ENCODE results near the gene ZDHHC14.
A peak's percentile ranks its signal among the peaks of the same experiment; 100 is the strongest.
"Not testable (repeated sequence)": the region's sequence is repeated elsewhere in the genome, so short reads cannot be mapped to it uniquely, and the experiment has no call there.

ZDHHC14 gene

DNA sequence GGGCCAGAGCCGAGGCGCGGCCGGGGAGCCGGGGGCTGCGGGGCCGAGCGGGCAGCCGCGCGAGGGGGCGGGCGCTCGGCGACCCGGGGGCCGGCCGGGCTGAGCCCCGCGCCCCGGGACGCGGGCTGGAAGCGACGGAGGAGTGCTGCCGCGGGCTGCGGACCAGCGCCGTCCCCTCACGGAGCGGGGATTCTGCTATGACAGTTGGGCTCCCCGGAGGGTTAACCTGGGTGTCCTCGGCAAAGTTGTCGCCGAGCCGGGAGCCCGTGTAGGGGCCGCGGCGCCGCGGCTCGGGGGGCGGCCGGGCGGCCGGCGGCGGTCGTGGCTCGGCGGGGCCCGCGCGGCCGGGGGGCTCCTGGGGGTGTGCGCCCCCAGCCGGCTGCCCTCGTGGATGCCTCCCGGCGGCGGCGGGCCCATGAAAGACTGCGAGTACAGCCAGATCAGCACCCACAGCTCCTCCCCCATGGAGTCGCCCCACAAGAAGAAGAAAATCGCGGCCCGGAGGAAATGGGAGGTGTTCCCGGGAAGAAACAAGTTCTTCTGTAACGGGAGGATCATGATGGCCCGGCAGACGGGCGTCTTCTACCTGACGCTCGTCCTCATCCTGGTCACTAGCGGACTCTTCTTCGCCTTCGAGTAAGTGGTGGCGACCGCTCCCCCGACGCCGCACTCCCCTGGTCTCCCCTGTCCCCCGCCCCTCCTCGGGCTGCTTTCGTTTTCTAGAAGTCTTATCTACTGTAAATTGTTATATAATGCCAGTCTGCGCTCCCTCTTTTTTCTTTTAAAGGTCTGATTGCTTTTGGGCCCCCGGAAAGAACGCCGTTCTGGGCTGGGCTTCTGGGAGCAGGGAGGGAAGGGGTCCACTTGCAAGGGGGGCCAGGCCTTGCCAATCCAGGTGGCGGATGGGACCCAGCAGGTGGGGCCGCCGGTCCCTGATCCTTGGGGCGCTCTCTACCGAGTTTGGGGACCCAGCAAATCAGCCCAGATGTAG is 936 bp downstream of the ZDHHC14 start:
- DNase-seq (ENCODE audit: low read depth in 3 of 3), result peak in 2 of 3 donors; percentile 34 to 50

- no peak for DNase-seq (ENCODE audit: low read depth in 3 of 3)
Measured at GRCh38 chr6:157382821-157383220, 1.8 kb downstream of the ZDHHC14 start.

DNA sequence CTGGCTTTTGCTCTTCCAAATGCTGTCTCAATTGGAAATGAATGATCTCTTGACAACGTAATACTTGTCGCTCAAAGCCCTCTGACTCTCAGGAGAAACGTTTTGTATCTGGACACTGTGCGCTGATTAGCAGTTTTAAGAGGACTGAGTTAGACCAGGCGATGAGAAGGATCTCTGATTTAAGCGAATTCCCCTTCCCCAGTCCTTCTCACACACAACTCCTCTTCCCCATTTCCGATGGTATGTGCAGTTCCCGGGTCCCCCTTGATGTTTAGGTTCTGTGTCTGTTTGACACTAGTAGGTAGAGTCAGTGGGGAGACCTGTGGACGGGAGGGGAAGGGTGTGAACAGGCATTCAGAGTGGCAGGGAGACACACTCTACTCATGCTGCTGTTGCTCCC is 2.5 kb downstream of the ZDHHC14 start:
- no peak for DNase-seq (ENCODE audit: low read depth in 3 of 3)

DNA sequence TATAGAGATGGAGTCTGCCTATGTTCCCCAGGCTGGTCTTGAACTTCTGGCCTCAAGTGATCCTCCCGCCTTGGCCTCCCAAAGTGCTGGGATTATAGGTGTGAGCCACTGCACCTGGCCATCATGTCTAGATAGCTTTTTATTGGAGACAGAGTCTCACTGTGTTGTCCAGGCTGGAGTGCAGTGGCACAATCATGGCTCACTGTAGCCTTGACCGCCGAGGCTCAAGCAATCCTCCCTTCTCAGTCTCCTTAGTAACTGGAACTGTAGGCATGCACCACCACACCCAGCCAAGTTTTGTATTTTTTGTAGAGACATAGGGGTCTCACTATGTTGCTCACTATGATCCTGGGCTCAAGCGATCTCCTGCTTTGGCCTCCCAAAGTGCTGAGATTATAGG is 4.0 kb downstream of the ZDHHC14 start:
- DNase-seq (ENCODE audit: low read depth in 3 of 3), result not testable (repeated sequence)

DNA sequence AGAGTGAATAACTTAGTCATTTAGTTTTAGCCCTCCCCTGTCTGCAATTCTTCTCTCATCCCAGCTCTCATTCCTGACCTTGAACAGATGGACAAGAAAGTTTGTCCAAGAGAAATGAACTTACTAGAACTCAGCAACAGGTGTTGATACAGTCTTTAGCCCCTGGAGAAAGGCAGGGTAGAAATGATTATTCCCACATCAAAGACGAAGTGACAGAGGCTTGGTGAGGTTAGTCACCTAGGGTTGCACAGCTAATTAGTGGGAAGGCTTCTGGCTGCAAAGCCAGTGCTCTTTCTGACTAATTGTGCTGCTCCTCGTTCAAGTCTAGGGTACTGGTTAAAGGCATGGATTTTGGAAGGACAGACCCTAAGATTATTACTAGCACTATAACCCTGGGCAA is 4.5 kb downstream of the ZDHHC14 start:
- DNase-seq (ENCODE audit: low read depth in 3 of 3), result no peak

GRCh38 chr6:157386023-157386422 is 5.0 kb downstream of the ZDHHC14 start:
- DNase-seq (ENCODE audit: low read depth in 3 of 3), result no peak

- no peak for DNase-seq (ENCODE audit: low read depth in 3 of 3)
Measured at GRCh38 chr6:157386454-157386853, 5.5 kb downstream of the ZDHHC14 start.

DNA sequence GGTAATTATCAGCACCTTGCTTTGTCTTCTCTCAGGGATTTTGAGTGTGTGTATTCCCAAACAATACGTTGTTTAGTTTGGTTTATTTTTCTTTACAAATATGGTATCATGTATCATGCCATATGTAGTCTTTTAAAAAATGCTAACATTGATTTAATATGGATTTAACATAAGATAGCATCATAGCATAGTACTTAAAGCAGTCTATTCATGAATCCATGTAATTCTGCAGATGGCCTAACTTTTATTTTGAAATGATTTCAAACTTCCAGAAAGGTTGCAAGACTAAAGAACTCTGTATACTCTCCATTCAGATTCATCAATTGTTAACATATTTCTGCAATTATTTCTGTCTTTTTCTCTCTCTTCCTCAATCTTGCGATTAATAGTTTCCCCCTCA is 7.9 kb downstream of the ZDHHC14 start:
- DNase-seq (ENCODE audit: low read depth in 3 of 3), result no peak

DNA sequence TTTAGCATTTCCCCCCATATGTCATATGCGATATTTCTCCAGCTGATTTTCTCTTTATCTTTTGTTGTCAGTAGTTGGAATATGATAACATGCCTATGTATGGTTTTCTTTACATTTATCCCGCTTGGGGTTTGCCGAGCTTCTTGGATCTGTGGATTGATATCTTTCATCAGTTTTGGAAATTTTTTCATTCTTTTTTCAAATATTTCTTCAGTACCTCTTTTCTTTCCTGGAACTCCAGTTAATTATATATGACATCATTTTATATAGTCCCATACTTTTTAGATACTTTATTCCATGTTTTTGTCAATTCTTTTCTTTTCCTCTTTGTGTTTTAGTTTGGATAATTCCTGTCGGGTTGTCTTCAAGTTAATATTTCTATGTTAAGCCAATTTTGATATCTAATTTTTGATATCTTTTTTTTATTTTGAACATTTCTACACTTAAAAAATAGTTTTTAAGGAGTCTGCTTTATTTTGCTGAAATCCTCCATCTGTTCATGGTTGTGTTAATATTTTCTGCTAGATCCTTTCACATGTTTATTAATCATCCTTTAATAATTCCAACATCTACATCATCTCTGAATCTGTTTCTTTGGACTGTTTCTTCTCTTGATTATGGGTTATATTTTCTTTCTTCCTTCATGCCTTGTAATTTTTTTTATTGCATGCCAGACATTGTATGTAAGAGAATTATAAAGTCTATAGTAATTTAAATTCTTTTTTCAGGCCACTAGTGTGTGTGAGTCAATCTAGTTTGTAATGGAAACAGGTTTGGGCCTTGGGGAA is 9.5 kb downstream of the ZDHHC14 start:
- no peak for DNase-seq (ENCODE audit: low read depth in 3 of 3)

GRCh38 chr6:157392927-157393668 is 12.1 kb downstream of the ZDHHC14 start:
- no peak for DNase-seq (ENCODE audit: low read depth in 3 of 3)

- DNase-seq (ENCODE audit: low read depth in 3 of 3), result no peak
Measured at GRCh38 chr6:157393669-157394327, 12.8 kb downstream of the ZDHHC14 start.

DNA sequence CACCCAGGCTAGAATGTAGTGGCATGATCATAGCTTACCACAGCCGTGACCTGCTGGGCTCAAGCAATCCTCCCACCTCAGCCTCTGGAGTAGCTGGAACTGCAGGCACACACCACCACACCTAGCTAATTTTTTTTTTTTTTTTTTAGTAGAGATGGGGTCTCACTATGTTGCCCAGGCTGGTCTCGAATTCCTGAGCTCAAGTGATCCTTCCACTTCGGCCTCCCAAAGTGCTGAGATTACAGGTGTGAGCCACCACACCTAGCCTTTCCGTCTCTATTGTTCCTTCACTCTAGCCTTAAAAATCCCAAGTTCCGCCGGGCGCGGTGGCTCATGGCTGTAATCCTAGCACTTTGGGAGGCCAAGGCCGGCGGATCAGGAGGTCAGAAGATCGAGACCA is 14.2 kb downstream of the ZDHHC14 start:
- not testable (repeated sequence) for DNase-seq (ENCODE audit: low read depth in 3 of 3)

DNA sequence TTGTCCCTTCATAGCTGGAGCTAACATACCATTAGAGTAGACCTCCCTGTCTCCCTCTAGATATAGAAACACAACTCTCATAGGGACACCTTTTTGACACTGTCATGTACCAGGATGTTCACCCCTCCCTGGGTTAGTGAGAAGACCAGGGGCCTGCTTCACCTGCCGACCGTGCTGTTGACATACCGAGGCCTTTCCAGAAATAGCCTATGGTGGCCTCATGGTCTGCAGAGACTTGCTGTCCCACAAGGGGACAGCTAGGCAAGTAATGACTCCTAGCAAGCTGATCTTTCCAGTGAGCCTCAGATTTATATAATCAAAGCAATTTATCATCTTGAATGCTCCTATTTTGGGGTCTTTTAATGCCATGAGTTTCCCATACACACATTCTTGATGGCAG is 15.0 kb downstream of the ZDHHC14 start:
- no peak for DNase-seq (ENCODE audit: low read depth in 3 of 3)

DNA sequence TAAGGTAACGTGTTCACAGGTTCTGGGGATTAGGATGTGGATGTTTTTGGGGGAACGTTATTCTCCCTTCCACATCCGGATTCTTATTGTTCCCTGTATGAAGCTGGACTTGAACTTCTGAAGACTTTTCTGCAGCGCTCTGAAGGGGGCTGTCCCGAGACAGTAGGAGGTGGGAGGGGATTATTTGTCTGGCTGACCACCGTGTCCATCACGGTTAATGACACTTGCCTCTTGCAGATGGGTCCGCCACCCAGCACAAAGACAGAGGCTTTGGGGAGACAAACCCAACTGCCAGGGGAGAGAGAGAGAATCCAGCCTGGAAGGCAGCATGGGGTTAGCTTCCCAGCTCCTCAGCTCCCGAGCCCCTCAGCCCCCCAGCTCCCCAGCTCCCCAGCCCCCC is 16.7 kb downstream of the ZDHHC14 start:
- DNase-seq (ENCODE audit: low read depth in 3 of 3), result no peak

DNA sequence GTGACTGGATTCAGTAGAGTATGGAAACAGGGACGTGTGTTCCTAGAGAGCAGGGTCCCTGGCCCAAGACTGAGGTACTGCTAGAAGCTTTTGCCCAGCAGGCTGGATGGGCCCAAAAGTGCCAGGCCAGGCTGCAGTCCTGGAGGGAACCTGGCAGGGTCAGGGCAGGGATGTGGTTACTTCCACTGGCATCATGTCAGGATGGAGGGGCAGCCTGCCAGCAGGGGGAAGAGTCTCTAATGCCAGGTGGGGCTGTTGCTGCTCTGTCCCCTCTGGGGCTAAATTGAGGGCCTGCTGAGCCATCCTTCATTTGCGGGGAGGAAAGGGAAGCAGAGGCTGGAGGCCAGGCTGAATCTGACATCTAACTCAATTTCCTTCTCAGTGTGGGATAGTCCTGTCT is 17.2 kb downstream of the ZDHHC14 start:
- no peak for DNase-seq (ENCODE audit: low read depth in 3 of 3)

DNA sequence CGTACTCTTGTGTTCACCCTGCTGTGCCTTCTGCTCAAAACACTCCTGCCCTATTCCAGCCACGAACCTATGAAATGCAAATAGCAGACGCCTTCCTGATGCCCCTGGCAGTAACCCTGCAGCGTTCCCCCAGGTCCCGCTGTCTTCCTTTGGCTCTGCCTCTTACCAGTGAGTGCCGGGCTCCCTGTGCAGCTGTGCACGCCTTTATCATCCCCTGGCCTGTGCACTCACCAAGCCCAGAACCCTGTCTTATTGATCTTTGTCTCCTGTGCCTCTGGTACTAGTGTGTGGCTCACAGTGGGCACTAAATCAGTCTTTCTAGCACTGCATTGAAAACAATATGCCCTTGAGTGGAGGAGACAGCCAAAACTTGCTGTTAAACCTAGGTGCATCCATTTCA is 19.7 kb downstream of the ZDHHC14 start:
- DNase-seq (ENCODE audit: low read depth in 3 of 3), result no peak

GRCh38 chr6:157401734-157402338 is 20.8 kb downstream of the ZDHHC14 start:
- no peak for DNase-seq (ENCODE audit: low read depth in 3 of 3)

DNA sequence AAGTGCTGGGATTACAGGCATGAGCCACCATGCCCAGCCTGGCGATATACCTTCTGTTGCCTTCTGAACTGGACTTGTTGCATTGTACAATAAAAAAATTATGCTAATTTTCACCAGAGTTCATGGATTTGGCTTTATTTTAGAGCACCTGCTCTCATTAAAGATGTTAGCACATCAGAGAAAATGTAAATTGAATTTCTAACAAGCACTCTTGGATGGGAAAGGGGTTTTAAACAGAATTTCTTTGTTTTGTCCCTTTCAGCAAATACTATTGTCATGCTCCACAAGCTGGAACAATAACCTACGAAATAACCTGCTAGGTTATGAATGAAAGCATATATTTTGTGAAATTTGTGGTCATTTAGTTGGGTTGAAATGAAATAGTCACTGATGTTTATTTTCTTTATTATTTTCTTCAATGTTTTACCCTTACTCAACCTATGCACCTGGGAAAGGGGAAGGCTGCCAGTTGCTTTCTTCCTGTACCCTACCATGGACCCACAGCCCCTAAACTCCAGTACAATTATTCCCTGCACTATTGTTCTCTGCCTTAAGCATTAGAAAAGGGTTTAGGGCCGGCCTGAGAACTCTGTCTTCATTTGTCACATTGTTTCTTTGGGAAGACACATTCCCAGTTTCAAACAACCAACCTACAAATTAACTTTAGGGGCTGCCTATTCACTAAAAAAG is 22.2 kb downstream of the ZDHHC14 start:
- DNase-seq (ENCODE audit: low read depth in 3 of 3), result no peak

GRCh38 chr6:157403686-157404051 is 22.7 kb downstream of the ZDHHC14 start:
- DNase-seq (ENCODE audit: low read depth in 3 of 3), result no peak

DNA sequence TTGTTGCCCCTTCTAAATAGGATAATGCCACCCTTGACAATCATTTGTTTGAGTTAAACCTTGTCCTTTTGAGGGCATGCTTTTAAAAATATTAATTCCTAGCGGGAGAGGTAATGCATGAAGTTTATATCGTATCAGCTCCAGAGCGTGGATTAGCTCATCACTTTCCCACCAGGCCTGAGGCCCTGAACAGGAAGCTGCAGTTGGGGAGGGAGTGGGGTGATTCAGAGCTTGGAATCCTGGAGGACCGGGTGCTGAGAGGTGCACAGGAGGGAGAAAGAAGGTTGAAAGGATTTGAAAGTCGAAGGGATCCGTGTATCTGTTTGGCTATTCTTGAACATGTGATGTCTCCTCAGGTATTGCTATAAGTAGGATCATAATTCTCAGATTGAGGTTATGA is 25.0 kb downstream of the ZDHHC14 start:
- no peak for DNase-seq (ENCODE audit: low read depth in 3 of 3)

GRCh38 chr6:157406661-157407060 is 25.7 kb downstream of the ZDHHC14 start:
- no peak for DNase-seq (ENCODE audit: low read depth in 3 of 3)
